Measurements from ENCODE around the gene UBN1.

DNA sequence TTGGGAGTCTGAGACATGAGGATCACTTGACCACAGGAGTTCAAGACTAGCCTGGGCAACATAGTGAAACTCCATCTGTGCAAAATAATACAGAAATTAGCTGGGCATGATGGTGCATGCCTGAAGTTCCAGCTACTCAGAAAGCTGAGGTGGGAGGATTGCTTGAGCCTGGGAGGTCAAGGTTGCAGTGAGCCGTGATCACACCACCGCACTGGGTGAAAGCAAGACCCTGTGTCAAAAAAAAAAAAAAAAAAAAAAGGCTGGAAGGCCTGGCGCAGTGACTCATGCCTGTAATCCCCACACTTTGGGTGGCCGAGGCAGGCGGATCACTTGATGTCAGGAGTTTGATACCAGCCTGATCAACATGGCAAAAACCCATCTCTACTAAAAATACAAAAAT lies 8.1 kb downstream of the UBN1 start:
- TF ChIP-seq JUN (IDR thresholded peaks at IDR 0.05; ENCODE audit: borderline replicate concordance, insufficient read depth, insufficient read length, low read depth) (no peak), POLR2A (IDR thresholded peaks at IDR 0.05; ENCODE audit: low read depth, low read length) (no peak), POLR2AphosphoS5 (IDR thresholded peaks at IDR 0.05; ENCODE audit: insufficient read depth, low read depth, low read length) (no peak), EZH2 (IDR thresholded peaks at IDR 0.05; ENCODE audit: borderline replicate concordance, low read depth, low read length, severe bottlenecking) (no peak), FOS (IDR thresholded peaks at IDR 0.05; ENCODE audit: borderline replicate concordance, insufficient read depth, low read length) (no peak)
- TF ChIP-seq, protein P1, sequence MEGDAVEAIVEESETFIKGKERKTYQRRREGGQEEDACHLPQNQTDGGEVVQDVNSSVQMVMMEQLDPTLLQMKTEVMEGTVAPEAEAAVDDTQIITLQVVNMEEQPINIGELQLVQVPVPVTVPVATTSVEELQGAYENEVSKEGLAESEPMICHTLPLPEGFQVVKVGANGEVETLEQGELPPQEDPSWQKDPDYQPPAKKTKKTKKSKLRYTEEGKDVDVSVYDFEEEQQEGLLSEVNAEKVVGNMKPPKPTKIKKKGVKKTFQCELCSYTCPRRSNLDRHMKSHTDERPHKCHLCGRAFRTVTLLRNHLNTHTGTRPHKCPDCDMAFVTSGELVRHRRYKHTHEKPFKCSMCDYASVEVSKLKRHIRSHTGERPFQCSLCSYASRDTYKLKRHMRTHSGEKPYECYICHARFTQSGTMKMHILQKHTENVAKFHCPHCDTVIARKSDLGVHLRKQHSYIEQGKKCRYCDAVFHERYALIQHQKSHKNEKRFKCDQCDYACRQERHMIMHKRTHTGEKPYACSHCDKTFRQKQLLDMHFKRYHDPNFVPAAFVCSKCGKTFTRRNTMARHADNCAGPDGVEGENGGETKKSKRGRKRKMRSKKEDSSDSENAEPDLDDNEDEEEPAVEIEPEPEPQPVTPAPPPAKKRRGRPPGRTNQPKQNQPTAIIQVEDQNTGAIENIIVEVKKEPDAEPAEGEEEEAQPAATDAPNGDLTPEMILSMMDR (IDR thresholded peaks at IDR 0.05; ENCODE audit: extremely low read depth in 1 of 2, insufficient read depth in 1 of 2, low read depth in 1 of 2, low read length in 2 of 2) = no peak
- TF ChIP-seq, protein P2, sequence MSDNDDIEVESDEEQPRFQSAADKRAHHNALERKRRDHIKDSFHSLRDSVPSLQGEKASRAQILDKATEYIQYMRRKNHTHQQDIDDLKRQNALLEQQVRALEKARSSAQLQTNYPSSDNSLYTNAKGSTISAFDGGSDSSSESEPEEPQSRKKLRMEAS (IDR thresholded peaks at IDR 0.05; ENCODE audit: insufficient read depth, insufficient read length) = no peak

Measured in endothelial cell of umbilical vein (primary cell).